Lower leg skin (tissue), 4 donors: ENCODE data around the gene TRUB1. TPM values are rescaled to one million over a fixed set of nuclear protein-coding genes. Genes with fewer than 3 reads are reported as not detected.

Experiments used
- DNase-seq, 2 donors: peaks; one replicate each; pipeline ENCODE4 v3.0.0-alpha.2; 2019; ENCODE audit warnings: low spot score in 2 of 2
- H3K4me3 ChIP-seq: fragments of 200-600 bp; sonication (generic); 2 replicates; pipeline ENCODE4 v1.5.1; 2017; ENCODE audit warnings: mild to moderate bottlenecking, low read depth; ENCODE audit not compliant: poor library complexity, severe bottlenecking
- POLR2A ChIP-seq, 2 donors: fragments of 450-650 bp; IDR thresholded peaks; one replicate each; pipeline ENCODE4 v1.6.1; 2016 to 2017; ENCODE audit warnings: antibody characterized with exemption in 2 of 2, mild to moderate bottlenecking in 1 of 2, moderate library complexity in 1 of 2
- WGBS, 2 donors: methylation state at CpG; one replicate each; pipeline ENCODE4 v1.1.5; 2018; 5-methylcytosine and 5-hydroxymethylcytosine counted together
- intact Hi-C: fragments of 100-400 bp; cut with DNase I; formaldehyde crosslinking; loops from one replicate; pipeline ENCODE4 v1.15.0; 2023; ENCODE audit warnings: low total_unique reads
- total RNA-seq, 4 donors: library from RNA; depleted of rRNA; stranded (reverse); fragments of >200 nt; gene quantifications; one replicate each; pipeline ENCODE4 v1.1.0, GENCODE V29; 2016
- TF ChIP-seq, protein P1 (sequence below), 3 donors: fragments of 450-650 bp; IDR thresholded peaks; one replicate each; pipeline ENCODE4 v1.5.1; 2016; ENCODE audit warnings: antibody characterized with exemption in 3 of 3, mild to moderate bottlenecking in 3 of 3, moderate library complexity in 2 of 3

The TRUB1 gene
- total RNA-seq, 4 donors from 2014 or later: 8.5 to 21.2 (median 13.3) TPM

DNA sequence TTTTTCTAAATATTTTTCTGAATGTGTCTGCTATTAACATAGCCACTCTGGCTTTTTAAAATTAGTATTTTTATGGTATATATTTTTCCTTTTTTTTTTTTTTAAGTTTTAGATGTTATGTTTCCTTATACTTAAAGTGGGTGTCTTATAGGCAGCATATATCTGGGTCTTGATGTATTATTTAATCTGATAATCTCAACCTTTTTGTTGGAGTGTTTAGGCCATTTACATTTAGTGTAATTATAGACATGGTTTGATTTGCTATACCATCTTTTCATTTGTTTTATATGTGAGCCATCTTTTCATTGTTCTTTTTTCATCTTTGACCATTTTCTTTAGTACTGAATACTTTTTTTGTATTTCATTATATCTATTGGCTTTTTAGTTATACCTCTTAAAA lies 45.0 kb downstream of the TRUB1 start:
- intact Hi-C loops: no loop called here
- H3K4me3 ChIP-seq: no peak overlapping the region
- DNase-seq: no peak
- TF ChIP-seq, protein P1, sequence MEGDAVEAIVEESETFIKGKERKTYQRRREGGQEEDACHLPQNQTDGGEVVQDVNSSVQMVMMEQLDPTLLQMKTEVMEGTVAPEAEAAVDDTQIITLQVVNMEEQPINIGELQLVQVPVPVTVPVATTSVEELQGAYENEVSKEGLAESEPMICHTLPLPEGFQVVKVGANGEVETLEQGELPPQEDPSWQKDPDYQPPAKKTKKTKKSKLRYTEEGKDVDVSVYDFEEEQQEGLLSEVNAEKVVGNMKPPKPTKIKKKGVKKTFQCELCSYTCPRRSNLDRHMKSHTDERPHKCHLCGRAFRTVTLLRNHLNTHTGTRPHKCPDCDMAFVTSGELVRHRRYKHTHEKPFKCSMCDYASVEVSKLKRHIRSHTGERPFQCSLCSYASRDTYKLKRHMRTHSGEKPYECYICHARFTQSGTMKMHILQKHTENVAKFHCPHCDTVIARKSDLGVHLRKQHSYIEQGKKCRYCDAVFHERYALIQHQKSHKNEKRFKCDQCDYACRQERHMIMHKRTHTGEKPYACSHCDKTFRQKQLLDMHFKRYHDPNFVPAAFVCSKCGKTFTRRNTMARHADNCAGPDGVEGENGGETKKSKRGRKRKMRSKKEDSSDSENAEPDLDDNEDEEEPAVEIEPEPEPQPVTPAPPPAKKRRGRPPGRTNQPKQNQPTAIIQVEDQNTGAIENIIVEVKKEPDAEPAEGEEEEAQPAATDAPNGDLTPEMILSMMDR (IDR thresholded peaks at IDR 0.05): no peak
- TF ChIP-seq POLR2A (IDR thresholded peaks at IDR 0.05): no peak

DNA sequence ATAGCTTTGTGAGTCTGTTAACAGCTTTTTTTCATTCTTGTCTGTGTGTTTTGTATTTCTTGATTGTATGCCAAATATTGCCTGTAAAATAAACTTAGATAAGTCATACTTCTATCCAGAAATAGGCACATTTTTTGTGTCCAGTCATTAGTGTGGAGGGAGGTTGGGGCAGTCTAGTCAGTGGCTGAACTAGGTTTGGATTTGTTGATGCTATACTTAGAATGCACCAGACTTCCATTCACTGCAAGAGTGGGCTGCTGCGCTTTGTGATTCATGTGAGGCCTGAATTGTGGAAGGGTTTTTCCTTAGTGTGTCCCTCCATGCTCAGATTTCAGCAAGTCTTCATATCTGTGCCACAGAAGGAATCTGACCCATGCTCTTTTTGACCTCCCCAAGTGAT lies 50.0 kb downstream of the TRUB1 start:
- WGBS, 2 donors: 94% methylated on average over 1 of the region's 1 CpG
- no peak for TF ChIP-seq POLR2A (IDR thresholded peaks at IDR 0.05)
- TF ChIP-seq, protein P1 (IDR thresholded peaks at IDR 0.05): no peak
- intact Hi-C loops: no loop called here
- DNase-seq: no peak
- H3K4me3 ChIP-seq: no peak overlapping the region

DNA sequence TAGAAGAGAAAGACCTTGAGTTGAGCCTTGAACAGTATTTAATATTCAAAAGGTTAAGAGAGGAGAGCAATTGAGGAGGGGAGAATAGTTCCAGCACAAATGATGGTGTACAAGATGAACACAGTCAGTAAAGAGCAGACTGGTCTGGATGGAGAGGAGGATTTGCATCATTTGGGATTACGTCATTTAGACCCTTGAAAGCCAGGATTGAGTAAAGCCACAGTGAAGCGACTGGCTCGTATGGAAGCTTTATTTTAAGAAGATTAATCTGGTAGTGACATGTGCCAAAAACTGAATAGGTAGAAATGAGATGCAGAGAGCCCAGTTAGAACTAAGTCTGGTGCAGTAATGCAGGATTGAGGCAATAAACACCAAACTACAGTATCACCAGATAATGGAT lies 52.6 kb downstream of the TRUB1 start:
- WGBS, 2 donors: 70 to 86% methylated on average over 3 of the region's 3 CpGs
- no peak overlapping the region for H3K4me3 ChIP-seq
- intact Hi-C loops: no loop called here
- TF ChIP-seq, protein P1 (IDR thresholded peaks at IDR 0.05): no peak
- no peak for TF ChIP-seq POLR2A (IDR thresholded peaks at IDR 0.05)
- DNase-seq: no peak

DNA sequence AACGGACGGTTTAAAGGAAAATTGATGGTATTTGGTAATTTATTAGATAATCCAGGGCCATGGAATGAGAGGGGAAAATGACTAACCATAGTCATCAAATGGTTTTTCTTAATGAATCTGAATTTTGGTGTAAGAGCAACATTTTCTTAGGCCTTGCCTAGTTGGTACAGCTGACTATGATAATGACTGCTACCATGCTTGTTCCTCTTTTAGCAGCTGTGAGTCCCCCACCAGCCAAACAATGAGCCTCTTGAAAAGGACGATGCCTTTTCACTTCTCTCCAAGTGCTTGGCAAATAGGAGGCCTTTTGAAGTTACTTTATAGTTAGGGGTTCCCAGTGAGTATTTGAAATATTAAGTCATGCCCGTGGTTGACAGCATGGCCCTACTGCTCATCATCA lies 53.0 kb downstream of the TRUB1 start:
- intact Hi-C loops: no loop called here
- WGBS, 2 donors: 86 to 89% methylated on average over 4 of the region's 4 CpGs
- TF ChIP-seq POLR2A (IDR thresholded peaks at IDR 0.05): no peak
- TF ChIP-seq, protein P1 (IDR thresholded peaks at IDR 0.05): no peak
- DNase-seq: no peak
- H3K4me3 ChIP-seq: no peak overlapping the region

DNA sequence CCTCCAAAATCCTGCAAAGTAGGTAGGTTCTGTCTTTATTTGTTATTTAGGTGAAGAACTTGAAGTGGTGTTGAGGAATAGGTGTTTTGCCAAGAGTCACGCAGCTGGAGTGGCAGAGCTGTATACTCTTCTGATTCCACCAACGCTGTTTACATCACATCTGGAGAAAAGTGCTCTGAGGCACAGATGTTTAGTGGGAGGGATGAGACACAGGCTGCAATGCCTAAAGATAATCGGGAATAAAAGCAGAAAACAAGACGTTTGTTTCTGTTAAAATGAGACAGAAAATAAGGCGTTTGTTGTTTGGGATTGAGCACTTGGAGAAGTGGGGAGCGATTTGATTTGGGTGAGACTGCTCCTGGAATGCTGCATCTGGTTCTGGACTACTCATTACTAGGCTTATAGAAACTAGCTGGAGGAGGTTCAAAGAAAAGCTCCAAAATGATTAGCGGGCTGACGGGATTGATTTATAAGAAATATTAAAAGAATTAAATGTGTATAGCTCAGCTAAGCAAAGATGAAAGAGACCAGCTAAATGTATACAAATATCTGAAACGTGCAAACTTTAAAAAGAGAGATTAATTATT lies 54.3 kb downstream of the TRUB1 start:
- no peak overlapping the region for H3K4me3 ChIP-seq
- intact Hi-C loops: no loop called here
- 61 to 64% methylated on average over 9 of the region's 9 CpGs for WGBS, 2 donors
- no peak for DNase-seq
- no peak for TF ChIP-seq POLR2A (IDR thresholded peaks at IDR 0.05)
- TF ChIP-seq, protein P1 (IDR thresholded peaks at IDR 0.05): no peak
